Left ventricle myocardium inferior (tissue), 1 donor: ENCODE results near the gene UBA1. TPM values are rescaled to one million over a fixed set of nuclear protein-coding genes. Genes with fewer than 3 reads are reported as not detected.
"Not testable (repeated sequence)": the region's sequence is repeated elsewhere in the genome, so short reads cannot be mapped to it uniquely, and the experiment has no call there.

ENCODE experiments used
- DNase-seq: peaks from one replicate; pipeline ENCODE4 v3.0.0-alpha.2; 2020
- H3K27ac ChIP-seq: fragments of 200-600 bp; replicated peaks from 2 replicates; pipeline ENCODE4 v1.8.0; 2021
- H3K27me3 ChIP-seq: fragments of 200-600 bp; 2 replicates; pipeline ENCODE4 v1.8.0; 2021; ENCODE audit warnings: low read depth
- H3K36me3 ChIP-seq: fragments of 200-600 bp; 2 replicates; pipeline ENCODE4 v1.8.0; 2021
- H3K4me1 ChIP-seq: fragments of 200-600 bp; 2 replicates; pipeline ENCODE4 v1.8.0; 2021
- H3K4me3 ChIP-seq: fragments of 200-600 bp; 2 replicates; pipeline ENCODE4 v1.8.0; 2021; ENCODE audit warnings: mild to moderate bottlenecking, moderate library complexity
- H3K9me3 ChIP-seq: fragments of 200-600 bp; replicated peaks from 2 replicates; pipeline ENCODE4 v1.8.0; 2021
- CTCF ChIP-seq: fragments of 200-600 bp; IDR thresholded peaks from 2 replicates; pipeline ENCODE4 v1.8.0; 2021; ENCODE audit warnings: antibody characterized with exemption, mild to moderate bottlenecking, borderline replicate concordance
- intact Hi-C: fragments of 100-400 bp; cut with micrococcal nuclease; formaldehyde crosslinking; loops from one replicate; pipeline ENCODE4 v1.11.0; 2022
- total RNA-seq: library from RNA; stranded (reverse); fragmentation: NEBNext Ultra II Directional; extraction: Animal tissue kit (Norgen Biotek cat#: 25700); gene quantifications from one replicate; pipeline ENCODE4 v1.2.1, GENCODE V29; 2021
- donor health status: DM: no; HTN: yes; CAD: no; lungs with severe emphysema.

The UBA1 gene
- total RNA-seq, 1 donor from 2014 or later: 99.8 TPM

- Histone ChIP-seq H3K27ac (no peak overlapping the region), H3K4me1 (no peaks in the 10 kb centered on the region), H3K27me3 (no peaks in the 10 kb centered on the region), H3K9me3 (no peaks in the 10 kb centered on the region), H3K4me3 (no peak overlapping the region), H3K36me3 (peaks cover 10% of the 10 kb centered on the region)
- intact Hi-C loops: no loop called here
- TF ChIP-seq CTCF: no peak
- DNase-seq: no peak
Observed at GRCh38 chrX:47247206-47247998, 53.8 kb downstream of the UBA1 start.

GRCh38 chrX:47247999-47248320 lies 54.3 kb downstream of the UBA1 start:
- no peak for TF ChIP-seq CTCF
- Histone ChIP-seq H3K4me3 (no peak overlapping the region), H3K27me3 (no peaks in the 10 kb centered on the region), H3K36me3 (peaks cover 6% of the 10 kb centered on the region), H3K4me1 (no peaks in the 10 kb centered on the region), H3K9me3 (no peaks in the 10 kb centered on the region), H3K27ac (no peak overlapping the region)
- intact Hi-C loops: no loop called here
- DNase-seq: no peak

- Histone ChIP-seq H3K36me3 (peaks cover 6% of the 10 kb centered on the region), H3K27ac (no peak overlapping the region), H3K9me3 (no peaks in the 10 kb centered on the region), H3K4me1 (no peaks in the 10 kb centered on the region), H3K4me3 (no peak overlapping the region), H3K27me3 (no peaks in the 10 kb centered on the region)
- no peak for DNase-seq
- TF ChIP-seq CTCF: no peak
- intact Hi-C loops: no loop called here
Observed at GRCh38 chrX:47248576-47248975, 54.9 kb downstream of the UBA1 start.

GRCh38 chrX:47250017-47250347 lies 56.4 kb downstream of the UBA1 start:
- Histone ChIP-seq H3K9me3 (no peaks in the 10 kb centered on the region), H3K4me1 (no peaks in the 10 kb centered on the region), H3K27ac (no peak overlapping the region), H3K27me3 (no peaks in the 10 kb centered on the region), H3K36me3 (peaks cover 6% of the 10 kb centered on the region), H3K4me3 (no peak overlapping the region)
- intact Hi-C loops: no loop called here
- no peak for DNase-seq
- TF ChIP-seq CTCF: no peak

GRCh38 chrX:47257620-47258019 lies 64.0 kb downstream of the UBA1 start:
- not testable (repeated sequence) for H3K36me3 ChIP-seq, H3K27me3 ChIP-seq

More at GRCh38 chrX:47257620-47258019, 64.0 kb downstream of the UBA1 start:
- H3K4me3 ChIP-seq, H3K9me3 ChIP-seq, intact Hi-C loops, DNase-seq, H3K4me1 ChIP-seq, H3K27ac ChIP-seq: not testable (repeated sequence)

Other genes with a start within 250 kb of the UBA1 start
- gene RGN, start 115.4 kb upstream of the UBA1 start, total RNA-seq: 18.8 TPM
- 171 TPM for gene NDUFB11, start 49.1 kb upstream of the UBA1 start, total RNA-seq
- gene RBM10, start 48.6 kb upstream of the UBA1 start, total RNA-seq: 27.8 TPM
- 120 TPM for gene CDK16, start 24.9 kb downstream of the UBA1 start, total RNA-seq
- gene USP11, start 39.2 kb downstream of the UBA1 start, total RNA-seq: 42.2 TPM
- not detected for gene ZNF157, start 176.7 kb downstream of the UBA1 start, total RNA-seq